GM21576 (cell line): Measurements from ENCODE around the gene TBL3.

Experiments used
- ATAC-seq: cut with Tn5 transposase; IDR thresholded peaks from one replicate; pipeline ENCODE4 v1.9.1; 2021; ENCODE audit warnings: mild to moderate bottlenecking, moderate library complexity; ENCODE audit not compliant: unreplicated experiment

TBL3 gene

GRCh38 chr16:2013527-2013926 lies 41.7 kb downstream of the TBL3 start:
- ATAC-seq, result no peak

GRCh38 chr16:2015117-2015946 lies 43.5 kb downstream of the TBL3 start:
- ATAC-seq, result no peak

- no peak for ATAC-seq
Observed at GRCh38 chr16:2015947-2016208, 44.0 kb downstream of the TBL3 start.

GRCh38 chr16:2016407-2016922 lies 44.6 kb downstream of the TBL3 start:
- ATAC-seq, result no peak

- ATAC-seq, result no peak
Observed at GRCh38 chr16:2019518-2019920, 47.7 kb downstream of the TBL3 start, which contains the start of gene NPW. Gene NPW, plus strand, starts transcription at chr16:2019785.

GRCh38 chr16:2019921-2020831 lies 48.3 kb downstream of the TBL3 start:
- no peak for ATAC-seq

- no peak for ATAC-seq
Observed at GRCh38 chr16:2022723-2023091, 50.9 kb downstream of the TBL3 start.

GRCh38 chr16:2023092-2024031 lies 51.5 kb downstream of the TBL3 start:
- peak; percentile 68 for ATAC-seq

- ATAC-seq, result no peak
Observed at GRCh38 chr16:2024032-2024420, 52.2 kb downstream of the TBL3 start.

GRCh38 chr16:2025251-2025650 lies 53.4 kb downstream of the TBL3 start:
- no peak for ATAC-seq

GRCh38 chr16:2025878-2026460 lies 54.1 kb downstream of the TBL3 start:
- no peak for ATAC-seq

- no peak for ATAC-seq
Observed at GRCh38 chr16:2026461-2027023, 54.7 kb downstream of the TBL3 start, which contains the start of gene NHERF2. Gene NHERF2, plus strand, starts transcription at chr16:2026902. Its CDS starts 104 bp downstream, at chr16:2027006.

- no peak for ATAC-seq
Observed at GRCh38 chr16:2027024-2028010, 55.5 kb downstream of the TBL3 start.

- no peak for ATAC-seq
Observed at GRCh38 chr16:2028146-2028545, 56.3 kb downstream of the TBL3 start.

GRCh38 chr16:2028620-2029220 lies 56.9 kb downstream of the TBL3 start:
- ATAC-seq, result no peak

- no peak for ATAC-seq
Observed at GRCh38 chr16:2029350-2029749, 57.5 kb downstream of the TBL3 start.

- ATAC-seq, result no peak
Observed at GRCh38 chr16:2030036-2030435, 58.2 kb downstream of the TBL3 start.

GRCh38 chr16:2031081-2031577 lies 59.3 kb downstream of the TBL3 start:
- ATAC-seq, result no peak
